G401 (cell line): Measurements from ENCODE around the gene ZCCHC24. TPM values are rescaled to one million over a fixed set of nuclear protein-coding genes. Genes with fewer than 3 reads are reported as not detected.
"Not testable (repeated sequence)": the region's sequence is repeated elsewhere in the genome, so short reads cannot be mapped to it uniquely, and the experiment has no call there.

Experiments used
- DNase-seq: peaks from one replicate; pipeline ENCODE4 v3.0.0-alpha.2; 2015; ENCODE audit warnings: low spot score
- in situ Hi-C: cut with HindIII; loops from 2 replicates; pipeline ENCODE4 v1.10.0; 2016; ENCODE audit warnings: low sequenced_read_pairs, mixed read lengths
- total RNA-seq: library from RNA; depleted of rRNA; stranded (reverse); fragments of >200 nt; shearing (Covaris generic); gene quantifications from 2 replicates; pipeline ENCODE4 v1.2.3, GENCODE V29; 2014

ZCCHC24 gene
- total RNA-seq, 1 experiment from 2014 or later, result 6.8 TPM

DNA sequence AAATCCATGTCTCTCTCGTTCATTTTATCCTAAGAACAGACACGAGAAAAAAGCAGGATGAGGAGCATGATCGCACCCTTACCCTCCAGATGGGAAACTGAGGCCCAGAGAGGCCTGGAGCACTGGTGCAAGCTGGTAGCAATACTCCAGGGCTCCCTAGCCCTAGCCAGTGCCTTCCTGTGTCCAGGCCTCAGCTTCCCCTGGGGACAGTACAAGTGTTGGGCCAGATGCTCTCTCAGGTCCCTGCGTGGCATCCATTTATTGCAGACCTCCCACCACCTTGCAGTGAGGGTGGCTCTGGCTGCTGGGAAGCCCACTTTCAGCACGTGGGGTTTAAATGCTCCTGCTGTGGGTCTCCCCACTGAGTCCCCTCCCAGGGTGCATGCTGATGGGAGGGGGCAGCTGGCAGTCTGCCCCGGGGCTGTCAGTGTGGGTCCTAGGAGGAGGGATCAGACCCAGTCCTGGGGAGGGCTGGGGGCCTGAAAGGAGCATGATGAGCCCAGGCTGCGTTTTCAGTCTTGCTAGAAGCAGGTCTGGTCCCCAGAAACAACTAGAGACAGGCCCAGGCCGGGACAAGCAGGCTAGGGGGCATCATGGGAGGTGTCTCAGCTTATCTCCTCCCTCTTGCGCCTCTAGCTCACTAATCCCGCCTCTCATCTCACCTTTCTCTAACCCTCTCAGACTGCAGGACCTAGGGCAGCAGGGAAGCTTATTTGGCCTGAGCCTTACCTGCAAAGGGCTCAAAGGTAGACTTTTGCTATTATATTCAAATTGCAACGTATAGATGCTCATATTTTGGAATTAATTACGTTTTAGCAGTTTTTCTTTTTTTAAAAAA is 98.8 kb downstream of the ZCCHC24 start:
- in situ Hi-C loops, result loop anchor here (25.0 kb wide), 1 partner anchor 141 kb away; no protein-coding TSS in a partner anchor
- DNase-seq, result peak; percentile 12

DNA sequence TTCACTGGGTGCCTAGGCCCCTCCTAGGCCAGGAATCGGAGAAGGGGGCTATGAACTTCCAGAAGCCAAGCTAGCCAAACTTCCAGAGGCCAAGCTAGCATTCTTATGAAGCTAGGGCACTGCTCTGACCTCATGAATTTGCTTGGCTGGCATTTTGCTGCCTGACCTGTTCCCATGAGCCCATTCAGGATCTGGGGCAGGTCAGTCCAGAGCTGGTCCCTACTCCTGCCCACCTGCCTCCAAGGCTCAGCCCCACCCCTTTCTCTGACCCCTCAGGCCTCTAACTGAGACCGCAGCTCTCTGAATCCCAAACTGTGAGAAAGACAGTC is 99.4 kb downstream of the ZCCHC24 start:
- in situ Hi-C loops, result loop anchor here (25.0 kb wide), 1 partner anchor 141 kb away; no protein-coding TSS in a partner anchor
- no peak for DNase-seq

DNA sequence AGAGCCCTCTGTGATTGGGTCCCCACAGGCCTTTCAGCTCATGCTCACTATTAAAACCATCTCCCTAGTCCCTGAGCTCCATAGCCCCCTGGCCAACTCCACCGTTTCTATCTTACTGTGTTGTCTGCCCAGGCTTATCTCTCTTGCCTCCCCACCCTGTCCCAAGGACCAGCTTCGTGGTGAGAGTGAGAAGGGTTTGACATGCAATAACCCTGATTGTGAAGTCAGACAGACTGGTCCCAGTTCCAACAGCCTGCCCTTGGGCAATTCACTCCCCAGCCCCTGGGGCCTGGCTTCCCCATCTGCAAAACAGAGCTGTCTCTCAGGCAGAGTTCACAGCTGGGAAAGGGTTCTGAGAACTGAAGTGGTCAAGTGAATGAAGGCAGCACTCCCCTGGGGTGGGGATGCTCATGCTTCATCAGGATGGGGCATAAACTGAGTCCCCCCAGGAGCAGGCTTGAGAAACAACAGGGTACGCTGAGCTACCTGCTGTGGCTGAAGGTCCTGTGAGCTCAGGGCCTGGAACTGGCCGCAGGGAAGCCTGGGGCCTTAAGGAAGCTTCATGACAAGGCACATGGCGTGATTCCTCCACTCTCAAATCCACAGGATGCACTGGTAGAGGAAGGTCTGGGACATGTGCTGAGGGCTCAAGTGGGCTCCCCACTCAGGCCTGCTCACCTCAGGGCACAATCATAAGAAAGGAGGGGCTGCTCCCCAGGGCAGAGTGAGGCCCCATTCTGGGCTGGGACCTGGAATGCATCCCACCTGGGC is 100.0 kb downstream of the ZCCHC24 start:
- in situ Hi-C loops, result loop anchor here (25.0 kb wide), 1 partner anchor 142 kb away; no protein-coding TSS in a partner anchor
- no peak for DNase-seq

DNA sequence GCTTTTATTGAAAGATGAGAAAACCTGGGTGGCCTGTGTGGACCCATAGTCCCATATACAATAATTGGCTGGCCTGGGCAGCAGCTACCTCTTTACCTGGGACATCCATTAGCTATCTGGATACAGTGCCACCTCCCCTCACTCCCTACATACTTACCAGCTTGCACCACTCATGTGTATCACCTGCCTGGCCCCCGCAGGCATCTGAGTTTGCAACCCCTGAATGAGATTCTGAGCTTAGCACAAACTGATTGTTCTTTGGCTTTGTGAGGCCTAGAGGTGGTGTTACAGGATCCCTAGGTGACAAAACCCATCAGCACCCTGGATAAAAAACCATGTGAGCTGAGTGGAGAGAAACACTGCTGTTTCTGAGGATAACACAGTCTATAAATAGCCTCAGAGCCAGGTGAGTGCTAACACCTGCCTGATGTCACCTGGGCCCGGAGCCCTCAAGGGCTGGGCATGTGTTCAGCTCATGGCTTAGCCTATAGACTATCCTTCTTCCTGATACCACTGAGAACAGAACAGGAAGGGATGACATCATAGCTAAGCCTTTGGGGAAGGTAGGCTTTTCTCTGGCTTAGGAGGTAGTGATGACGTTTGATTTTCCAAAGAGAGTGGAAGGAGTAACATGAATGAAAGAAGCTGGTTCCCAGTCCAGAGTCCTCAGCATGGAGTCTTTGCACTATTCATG is 100.8 kb downstream of the ZCCHC24 start:
- in situ Hi-C loops, result loop anchor here (25.0 kb wide), 1 partner anchor 143 kb away; no protein-coding TSS in a partner anchor
- DNase-seq, result no peak

DNA sequence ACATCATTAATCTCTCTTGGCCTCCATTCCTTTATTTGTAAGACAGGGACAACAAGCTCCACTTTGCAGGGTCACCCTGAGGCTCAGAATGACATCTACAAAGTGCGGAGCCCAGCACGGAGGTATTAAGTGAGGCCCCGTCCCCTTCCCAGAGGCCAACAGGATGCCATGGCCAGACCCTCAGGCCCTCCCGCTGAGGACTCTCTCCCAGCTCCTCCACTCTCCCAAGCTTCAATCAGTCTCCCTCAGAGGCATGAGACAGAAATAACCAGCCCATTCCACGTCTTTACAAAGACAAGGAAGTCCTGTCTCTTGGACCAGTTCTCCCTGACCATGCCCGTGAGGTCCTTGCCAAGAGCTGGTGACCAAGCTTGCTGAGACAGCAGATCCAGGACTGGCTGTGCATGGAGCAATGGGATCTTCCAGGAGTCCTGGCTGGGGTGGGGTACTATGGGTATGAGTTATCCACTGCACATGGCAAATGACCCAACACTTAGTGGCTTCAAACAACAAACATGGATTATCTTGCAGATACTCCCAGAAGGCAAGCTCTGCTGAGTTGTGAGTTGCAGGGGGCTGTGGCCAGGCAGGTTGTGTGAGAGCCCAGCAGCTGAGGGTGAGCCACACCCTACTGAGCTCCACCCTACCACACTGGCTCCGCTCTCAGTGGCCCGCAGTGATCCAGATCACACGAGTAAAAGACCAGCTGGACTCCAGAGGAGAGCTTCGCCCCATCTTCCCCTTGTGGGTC is 102.4 kb downstream of the ZCCHC24 start:
- in situ Hi-C loops, result loop anchor here (25.0 kb wide), 1 partner anchor 144 kb away; no protein-coding TSS in a partner anchor

DNA sequence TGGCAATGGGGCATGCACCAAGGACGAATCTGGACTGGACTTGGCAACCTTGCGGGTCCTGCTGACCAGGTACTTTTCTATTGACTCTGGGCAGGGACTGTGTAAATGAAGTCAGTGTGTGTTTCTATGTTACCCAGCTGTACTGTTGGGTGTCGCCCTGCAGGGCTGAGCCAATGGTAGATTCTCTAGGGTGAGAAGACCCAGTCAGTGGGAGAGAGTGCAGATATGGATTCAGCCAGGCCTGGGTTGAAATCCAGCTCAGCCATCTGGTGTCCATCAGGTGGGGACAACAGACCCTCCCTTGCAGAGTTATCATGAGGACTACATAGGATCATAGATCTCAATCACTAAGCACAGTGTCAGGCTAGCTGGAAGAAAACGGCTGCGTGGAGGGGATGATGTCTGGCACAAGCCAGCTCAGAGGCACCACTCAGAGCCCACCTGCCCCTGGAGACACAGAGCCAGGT is 103.1 kb downstream of the ZCCHC24 start:
- in situ Hi-C loops, result loop anchor here (25.0 kb wide), 1 partner anchor 145 kb away; no protein-coding TSS in a partner anchor
- no peak for DNase-seq

More for the DNA sequence above, 102.4 kb downstream of the ZCCHC24 start:
- DNase-seq, result no peak

DNA sequence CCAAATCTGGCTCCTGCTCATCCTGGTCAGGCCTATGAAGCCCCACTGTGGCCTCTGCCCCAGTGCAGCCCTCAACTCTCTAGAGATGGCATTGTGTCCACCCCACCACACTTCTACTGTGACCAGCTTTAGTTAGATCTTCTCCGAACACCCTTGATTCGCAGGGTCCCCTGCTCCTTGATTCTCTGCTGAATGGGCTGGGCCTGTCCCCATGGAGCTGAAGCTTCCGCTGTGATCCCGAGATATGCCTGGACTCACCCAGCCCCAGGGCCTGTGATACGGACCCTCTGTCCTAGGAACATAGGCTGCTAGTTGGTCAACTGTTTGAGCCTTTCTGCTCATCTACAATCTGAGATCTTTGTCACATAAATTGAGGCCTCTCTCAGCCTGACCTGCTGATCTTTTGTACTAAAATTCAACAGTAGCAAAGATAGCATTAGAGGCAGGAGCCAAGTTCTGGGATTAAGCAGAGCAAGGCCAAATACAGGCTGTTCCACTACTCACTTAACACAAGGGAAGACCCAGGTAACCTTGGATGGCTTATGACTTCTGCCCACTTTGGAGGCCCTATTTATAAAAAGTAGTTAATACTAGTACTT is 104.7 kb downstream of the ZCCHC24 start:
- in situ Hi-C loops, result loop anchor here (25.0 kb wide), 1 partner anchor 147 kb away; no protein-coding TSS in a partner anchor

DNA sequence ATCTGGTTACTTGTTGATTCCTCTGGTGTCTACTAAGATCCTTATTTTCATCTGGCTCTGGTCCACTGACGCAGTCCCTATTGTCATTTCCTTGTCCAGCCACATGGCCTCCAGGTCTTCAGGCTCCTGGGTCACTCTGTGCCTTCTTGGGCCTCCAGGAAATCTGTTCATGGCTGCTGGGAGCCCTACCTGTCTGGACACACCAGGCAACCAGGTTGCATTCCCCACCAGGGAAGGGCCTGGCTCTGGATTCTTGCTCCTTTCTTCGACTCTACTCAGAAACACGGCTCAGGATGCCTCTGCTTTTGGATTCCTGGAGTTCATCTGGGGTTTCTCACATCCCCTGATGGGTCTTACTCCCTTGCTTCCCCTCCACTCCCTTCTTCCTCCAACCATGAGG is 106.2 kb downstream of the ZCCHC24 start:
- in situ Hi-C loops, result loop anchor here (25.0 kb wide), 1 partner anchor 148 kb away; no protein-coding TSS in a partner anchor
- no peak for DNase-seq

More for the DNA sequence above, 104.7 kb downstream of the ZCCHC24 start:
- no peak for DNase-seq

DNA sequence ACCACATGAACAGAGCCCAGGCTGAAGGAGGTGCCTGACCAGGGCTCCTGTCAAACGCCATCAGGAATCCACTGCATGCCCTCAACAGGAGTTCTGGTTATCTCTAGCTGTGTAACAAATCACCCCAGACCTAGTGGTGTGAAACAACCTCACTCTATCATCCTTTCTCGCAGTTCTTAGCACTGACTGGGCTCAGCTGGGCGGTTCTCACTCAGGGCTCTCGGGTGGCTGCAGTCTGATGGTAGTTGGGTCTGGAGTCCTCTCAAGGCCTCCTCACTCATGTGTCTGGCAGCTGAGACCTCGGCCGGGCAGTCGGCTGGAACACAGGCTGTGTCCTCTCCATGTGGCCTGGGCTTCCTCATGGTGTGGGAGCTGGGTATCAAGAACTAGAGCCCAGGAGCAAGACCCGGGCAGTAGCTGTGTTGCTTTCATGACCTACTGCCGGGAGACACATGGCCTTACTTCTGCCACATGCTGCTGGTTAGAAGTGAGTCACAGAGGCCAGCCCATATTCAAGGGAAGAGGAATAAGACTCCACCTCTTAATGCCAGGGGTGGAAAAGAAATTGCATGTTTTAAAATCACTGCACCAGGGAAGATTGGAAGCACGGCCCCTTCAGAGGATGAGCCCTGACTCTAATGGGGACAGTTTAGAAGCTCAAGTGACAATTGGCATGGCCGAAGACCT is 107.5 kb downstream of the ZCCHC24 start:
- DNase-seq, result not testable (repeated sequence)
- in situ Hi-C loops, result loop anchor here (25.0 kb wide), 1 partner anchor 149 kb away; no protein-coding TSS in a partner anchor

DNA sequence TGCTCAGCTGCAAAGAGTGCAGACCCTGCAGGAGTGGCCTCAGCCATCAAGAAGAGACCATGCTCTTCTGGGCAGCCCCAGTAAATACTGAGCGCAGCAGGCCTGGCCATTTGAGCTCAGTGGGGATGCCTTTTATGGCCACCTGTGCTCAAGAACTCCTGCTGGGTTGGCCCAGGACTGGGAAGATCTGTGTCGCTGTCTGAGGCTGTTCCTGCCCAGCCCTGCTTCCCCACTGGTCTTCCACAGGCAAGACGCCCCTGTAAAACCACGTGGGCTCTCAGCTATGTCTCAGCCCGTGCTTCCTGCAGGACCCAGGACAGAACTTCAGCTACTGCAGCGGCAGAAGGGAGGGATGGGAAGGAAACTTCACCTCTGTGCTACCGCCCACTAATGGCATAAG is 108.7 kb downstream of the ZCCHC24 start:
- in situ Hi-C loops, result loop anchor here (25.0 kb wide), 1 partner anchor 151 kb away; no protein-coding TSS in a partner anchor
- DNase-seq, result peak; percentile 73

DNA sequence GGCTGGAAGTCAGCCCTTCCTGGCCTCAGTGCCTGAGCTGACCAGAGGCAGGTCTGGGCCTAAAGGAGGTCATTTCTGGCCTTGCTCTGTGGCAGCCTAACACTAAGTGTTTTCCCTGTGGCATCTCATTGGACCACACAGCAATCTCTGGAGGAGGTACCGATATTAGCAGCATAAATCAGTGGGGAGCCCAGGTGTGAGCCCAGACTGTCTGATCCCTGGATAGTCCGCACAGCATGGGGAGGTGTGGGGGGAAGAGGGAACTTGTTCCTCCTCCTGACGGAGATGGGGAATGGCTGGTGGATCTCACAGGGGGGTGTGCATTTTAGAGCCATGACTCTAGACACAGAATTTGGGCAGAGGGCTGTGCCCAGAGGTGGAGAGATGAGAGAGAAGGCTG is 109.1 kb downstream of the ZCCHC24 start:
- no peak for DNase-seq
- in situ Hi-C loops, result loop anchor here (25.0 kb wide), 1 partner anchor 151 kb away; no protein-coding TSS in a partner anchor

DNA sequence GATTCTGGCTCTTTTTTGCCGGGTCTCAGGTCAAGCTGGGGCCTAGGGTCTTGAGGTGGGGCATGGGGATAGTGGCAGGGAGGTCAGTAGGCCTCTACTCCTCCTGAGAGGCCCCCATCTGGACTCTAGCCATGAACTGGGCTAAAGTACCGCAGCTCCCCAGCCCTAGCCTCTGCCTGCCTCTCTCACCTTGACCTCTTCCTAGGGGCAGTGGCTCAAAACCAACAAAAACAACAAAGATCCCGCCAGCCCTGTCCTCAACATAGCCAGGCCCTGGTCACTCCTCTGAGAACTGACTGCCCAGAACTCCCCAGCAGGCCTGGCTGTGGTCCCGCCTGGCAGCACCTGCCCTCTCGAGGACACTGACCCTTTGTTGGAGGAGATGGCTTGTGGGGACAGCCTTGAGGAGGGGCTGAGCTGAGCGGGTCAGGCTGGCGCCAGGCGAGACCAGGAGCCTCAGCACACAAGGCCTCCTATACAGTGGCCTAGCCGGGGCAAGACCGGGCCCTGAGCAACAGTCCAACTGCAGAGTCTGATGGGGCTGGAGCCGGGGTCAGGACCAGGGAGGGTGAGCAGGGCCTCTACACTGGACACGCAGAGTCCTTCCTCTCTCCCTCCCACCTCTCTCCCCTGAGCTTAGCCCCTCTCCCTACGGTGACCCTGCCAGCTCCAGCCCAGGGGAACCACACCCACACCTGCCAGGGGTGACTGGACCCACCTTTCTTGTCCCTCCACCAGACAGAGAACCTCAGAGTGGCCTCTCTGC is 109.8 kb downstream of the ZCCHC24 start:
- DNase-seq, result peak; percentile 69
- in situ Hi-C loops, result loop anchor here (25.0 kb wide), 1 partner anchor 152 kb away; no protein-coding TSS in a partner anchor

DNA sequence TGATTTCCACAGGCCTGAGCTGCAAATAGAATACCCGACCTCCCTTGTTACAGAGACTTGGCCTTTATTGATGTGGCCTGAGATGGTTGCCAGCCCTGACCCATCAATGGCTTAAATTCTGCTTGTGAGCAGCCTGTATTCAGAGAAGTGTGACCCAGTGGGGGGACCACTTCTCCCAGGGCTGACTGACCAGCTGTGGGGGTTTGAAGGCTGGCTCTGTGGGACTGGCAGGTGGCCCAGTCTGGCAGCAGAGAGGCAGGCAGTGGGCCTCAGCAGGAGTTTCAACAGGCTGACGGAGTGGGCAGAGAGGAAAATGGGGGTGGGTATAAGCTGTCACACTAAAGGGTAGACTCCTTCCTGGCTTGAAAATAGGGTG is 110.3 kb downstream of the ZCCHC24 start:
- in situ Hi-C loops, result loop anchor here (25.0 kb wide), 1 partner anchor 152 kb away; no protein-coding TSS in a partner anchor
- DNase-seq, result peak; percentile 30

DNA sequence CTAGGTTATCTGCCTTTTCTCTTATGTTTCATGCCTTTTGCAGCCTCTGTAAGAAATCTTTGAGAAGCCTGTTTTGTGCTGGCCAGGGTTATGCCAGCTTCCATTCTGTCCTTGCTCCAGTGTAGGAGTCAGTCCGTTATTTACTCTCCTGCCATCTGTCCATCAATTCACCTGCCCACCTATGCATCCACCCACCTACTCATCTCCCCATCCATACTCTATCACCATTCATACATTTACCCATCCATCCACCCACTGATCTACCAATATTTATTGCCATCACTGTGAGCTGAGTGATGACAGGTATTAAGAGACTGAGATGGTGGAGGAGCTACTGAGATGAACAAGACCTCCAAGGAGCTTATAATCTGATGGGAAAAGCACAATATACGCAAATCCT is 110.9 kb downstream of the ZCCHC24 start:
- no peak for DNase-seq
- in situ Hi-C loops, result loop anchor here (25.0 kb wide), 1 partner anchor 153 kb away; no protein-coding TSS in a partner anchor

DNA sequence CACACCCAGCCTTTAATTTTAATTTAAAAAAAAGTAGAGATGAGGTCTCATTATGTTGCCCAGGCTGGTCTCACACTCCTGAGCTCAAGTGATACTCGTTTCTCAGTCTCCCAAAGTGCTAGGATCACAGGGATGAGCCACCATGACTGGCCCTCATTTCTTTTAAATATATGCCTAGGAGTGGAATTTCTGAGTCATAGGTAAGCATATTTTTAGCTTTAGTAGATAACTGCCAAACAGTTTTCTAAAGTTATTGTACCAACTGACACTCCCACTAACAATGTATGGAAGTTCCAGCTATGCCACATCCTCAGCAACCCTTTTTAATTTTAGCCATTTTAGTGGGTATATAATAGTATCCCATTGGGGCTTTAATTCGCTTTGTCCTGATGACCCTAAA is 111.9 kb downstream of the ZCCHC24 start:
- no peak for DNase-seq
- in situ Hi-C loops, result loop anchor here (25.0 kb wide), 1 partner anchor 154 kb away; no protein-coding TSS in a partner anchor

DNA sequence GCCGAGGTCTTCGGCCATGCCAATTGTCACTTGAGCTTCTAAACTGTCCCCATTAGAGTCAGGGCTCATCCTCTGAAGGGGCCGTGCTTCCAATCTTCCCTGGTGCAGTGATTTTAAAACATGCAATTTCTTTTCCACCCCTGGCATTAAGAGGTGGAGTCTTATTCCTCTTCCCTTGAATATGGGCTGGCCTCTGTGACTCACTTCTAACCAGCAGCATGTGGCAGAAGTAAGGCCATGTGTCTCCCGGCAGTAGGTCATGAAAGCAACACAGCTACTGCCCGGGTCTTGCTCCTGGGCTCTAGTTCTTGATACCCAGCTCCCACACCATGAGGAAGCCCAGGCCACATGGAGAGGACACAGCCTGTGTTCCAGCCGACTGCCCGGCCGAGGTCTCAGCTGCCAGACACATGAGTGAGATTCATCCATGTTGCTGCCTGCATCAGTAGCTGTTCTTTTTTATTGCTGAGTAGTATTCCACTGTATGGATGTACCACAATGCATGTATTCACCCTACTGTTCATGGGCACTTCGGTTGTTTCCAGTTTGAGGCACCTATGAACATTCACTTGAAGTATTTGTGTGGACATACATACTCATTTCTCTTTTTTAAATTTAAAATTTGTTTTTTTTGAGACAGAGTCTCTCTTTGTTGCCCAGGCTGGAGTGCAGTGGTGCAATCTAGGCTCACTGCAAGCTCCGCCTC is 112.7 kb downstream of the ZCCHC24 start:
- DNase-seq, result not testable (repeated sequence)
- in situ Hi-C loops, result loop anchor here (25.0 kb wide), 1 partner anchor 155 kb away; no protein-coding TSS in a partner anchor
